Ascending aorta (tissue), 2 donors: Measurements from ENCODE around the gene LCN9. TPM values are rescaled to one million over a fixed set of nuclear protein-coding genes. Genes with fewer than 3 reads are reported as not detected.

Experiments used
- DNase-seq, 2 donors: peaks; one replicate each; pipeline ENCODE4 v3.0.0-alpha.2; 2019; ENCODE audit warnings: low spot score in 2 of 2
- H3K27ac ChIP-seq, 2 donors: fragments of 200-600 bp; sonication (generic); one replicate each; pipeline ENCODE4 v1.5.1; 2016 to 2017; ENCODE audit warnings: mild to moderate bottlenecking in 1 of 2
- H3K27me3 ChIP-seq: fragments of 200-600 bp; sonication (generic); one replicate; pipeline ENCODE4 v1.5.1; 2017
- H3K36me3 ChIP-seq, 2 donors: fragments of 200-600 bp; sonication (generic); one replicate each; pipeline ENCODE4 v1.5.1; 2016
- H3K4me1 ChIP-seq, 2 donors: fragments of 200-600 bp; sonication (generic); one replicate each; pipeline ENCODE4 v1.5.1; 2016 to 2017; ENCODE audit warnings: mild to moderate bottlenecking in 1 of 2
- H3K4me3 ChIP-seq, 2 donors: fragments of 200-600 bp; sonication (generic); one replicate each; pipeline ENCODE4 v1.5.1; 2016 to 2017; ENCODE audit warnings: mild to moderate bottlenecking in 1 of 2
- H3K9me3 ChIP-seq, 2 donors: fragments of 200-600 bp; sonication (generic); one replicate each; pipeline ENCODE4 v1.5.1; 2016
- intact Hi-C: fragments of 100-400 bp; cut with DNase I; formaldehyde crosslinking; loops from one replicate; pipeline ENCODE4 v1.15.1; 2023
- total RNA-seq: library from RNA; depleted of rRNA; stranded (reverse); fragments of >200 nt; gene quantifications from one replicate; pipeline ENCODE4 v1.1.0, GENCODE V29; 2016
- TF ChIP-seq, protein P1 (sequence below), 3 experiments: fragments of 200-600 bp in 2 of 3; fragments of 450-650 bp in 1 of 3; sonication (generic) in 2 of 3; IDR thresholded peaks; one replicate each; pipeline ENCODE4 v1.5.1; 2016 to 2019; ENCODE audit warnings: antibody characterized with exemption in 3 of 3, mild to moderate bottlenecking in 1 of 3, moderate library complexity in 1 of 3

Gene LCN9, protein sequence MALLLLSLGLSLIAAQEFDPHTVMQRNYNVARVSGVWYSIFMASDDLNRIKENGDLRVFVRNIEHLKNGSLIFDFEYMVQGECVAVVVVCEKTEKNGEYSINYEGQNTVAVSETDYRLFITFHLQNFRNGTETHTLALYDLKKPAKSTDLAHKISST
- not detected for total RNA-seq

GRCh38 chr9:135662758-135663450 lies at the start of gene LCN9:
LCN9 (plus strand) TSS chr9:135663309; CDS start chr9:135663322, 13 bp downstream.
- no peaks in the 10 kb centered on the region for H3K4me1 ChIP-seq
- no peak for DNase-seq
- H3K4me3 ChIP-seq: no peak within 1 kb of the TSS
- no peaks in the 10 kb centered on the region for H3K36me3 ChIP-seq
- intact Hi-C loops: no loop called here
- H3K27me3 ChIP-seq: no peaks in the 10 kb centered on the region
- no peaks in the 10 kb centered on the region for H3K9me3 ChIP-seq
- TF ChIP-seq, protein P1, sequence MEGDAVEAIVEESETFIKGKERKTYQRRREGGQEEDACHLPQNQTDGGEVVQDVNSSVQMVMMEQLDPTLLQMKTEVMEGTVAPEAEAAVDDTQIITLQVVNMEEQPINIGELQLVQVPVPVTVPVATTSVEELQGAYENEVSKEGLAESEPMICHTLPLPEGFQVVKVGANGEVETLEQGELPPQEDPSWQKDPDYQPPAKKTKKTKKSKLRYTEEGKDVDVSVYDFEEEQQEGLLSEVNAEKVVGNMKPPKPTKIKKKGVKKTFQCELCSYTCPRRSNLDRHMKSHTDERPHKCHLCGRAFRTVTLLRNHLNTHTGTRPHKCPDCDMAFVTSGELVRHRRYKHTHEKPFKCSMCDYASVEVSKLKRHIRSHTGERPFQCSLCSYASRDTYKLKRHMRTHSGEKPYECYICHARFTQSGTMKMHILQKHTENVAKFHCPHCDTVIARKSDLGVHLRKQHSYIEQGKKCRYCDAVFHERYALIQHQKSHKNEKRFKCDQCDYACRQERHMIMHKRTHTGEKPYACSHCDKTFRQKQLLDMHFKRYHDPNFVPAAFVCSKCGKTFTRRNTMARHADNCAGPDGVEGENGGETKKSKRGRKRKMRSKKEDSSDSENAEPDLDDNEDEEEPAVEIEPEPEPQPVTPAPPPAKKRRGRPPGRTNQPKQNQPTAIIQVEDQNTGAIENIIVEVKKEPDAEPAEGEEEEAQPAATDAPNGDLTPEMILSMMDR (IDR thresholded peaks at IDR 0.05): no peak
- no peak within 1 kb of the TSS for H3K27ac ChIP-seq

GRCh38 chr9:135613946-135614805 lies 48.9 kb upstream of the LCN9 start:
- Histone ChIP-seq H3K27me3 (no peaks in the 10 kb centered on the region), H3K27ac (no peak overlapping the region), H3K9me3 (no peaks in the 10 kb centered on the region), H3K4me1 (no peaks in the 10 kb centered on the region), H3K4me3 (no peak overlapping the region), H3K36me3 (no peaks in the 10 kb centered on the region)
- no peak for DNase-seq
- intact Hi-C loops: no loop called here
- TF ChIP-seq, protein P1 (IDR thresholded peaks at IDR 0.05): no peak

- intact Hi-C loops: no loop called here
- no peaks in the 10 kb centered on the region for H3K4me1 ChIP-seq
- H3K36me3 ChIP-seq: no peaks in the 10 kb centered on the region
- H3K27me3 ChIP-seq: no peaks in the 10 kb centered on the region
- H3K9me3 ChIP-seq: no peaks in the 10 kb centered on the region
- TF ChIP-seq, protein P1 (IDR thresholded peaks at IDR 0.05): no peak
- H3K27ac ChIP-seq: no peak overlapping the region
- H3K4me3 ChIP-seq: no peak overlapping the region
- no peak for DNase-seq
Observed at GRCh38 chr9:135614821-135615665, 48.1 kb upstream of the LCN9 start.

- intact Hi-C loops: no loop called here
- Histone ChIP-seq H3K9me3 (no peaks in the 10 kb centered on the region), H3K36me3 (no peaks in the 10 kb centered on the region), H3K27me3 (no peaks in the 10 kb centered on the region), H3K27ac (no peak overlapping the region), H3K4me1 (no peaks in the 10 kb centered on the region), H3K4me3 (no peak overlapping the region)
- no peak for DNase-seq
- TF ChIP-seq, protein P1 (IDR thresholded peaks at IDR 0.05): no peak
Observed at GRCh38 chr9:135615666-135616618, 47.2 kb upstream of the LCN9 start.
